ENCODE results near the gene SP8.

SP8 gene

GRCh38 chr7:20748853-20749252, 37.8 kb downstream of the SP8 start:
- no peak for DNase-seq

- no peak for DNase-seq
Observed at GRCh38 chr7:20747001-20747400, 39.7 kb downstream of the SP8 start.

- no peak for DNase-seq
Observed at GRCh38 chr7:20745702-20746101, 41.0 kb downstream of the SP8 start.

GRCh38 chr7:20744954-20745446, 41.7 kb downstream of the SP8 start:
- no peak for DNase-seq

GRCh38 chr7:20742913-20743312, 43.8 kb downstream of the SP8 start:
- no peak for DNase-seq

GRCh38 chr7:20741801-20742200, 44.9 kb downstream of the SP8 start:
- no peak for DNase-seq

- DNase-seq, result no peak
Observed at GRCh38 chr7:20738518-20739481, 47.9 kb downstream of the SP8 start.

GRCh38 chr7:20737840-20738448, 48.7 kb downstream of the SP8 start:
- no peak for DNase-seq

- DNase-seq, result no peak
Observed at GRCh38 chr7:20735346-20736065, 51.2 kb downstream of the SP8 start.

Data from 8988T (cell line).